Measurements from ENCODE around the gene HEG1. TPM values are rescaled to one million over a fixed set of nuclear protein-coding genes. Genes with fewer than 3 reads are reported as not detected.

HEG1 gene
- total and polyA plus RNA-seq, 2 of the 13 experiments (the other 11 are each of a cell fraction or from before 2014, with no cell fraction given), result 10.7 to 18.2 TPM

GRCh38 chr3:125054449-125055329 is 1.1 kb downstream of the HEG1 start (continued):
- TF ChIP-seq, protein P1, sequence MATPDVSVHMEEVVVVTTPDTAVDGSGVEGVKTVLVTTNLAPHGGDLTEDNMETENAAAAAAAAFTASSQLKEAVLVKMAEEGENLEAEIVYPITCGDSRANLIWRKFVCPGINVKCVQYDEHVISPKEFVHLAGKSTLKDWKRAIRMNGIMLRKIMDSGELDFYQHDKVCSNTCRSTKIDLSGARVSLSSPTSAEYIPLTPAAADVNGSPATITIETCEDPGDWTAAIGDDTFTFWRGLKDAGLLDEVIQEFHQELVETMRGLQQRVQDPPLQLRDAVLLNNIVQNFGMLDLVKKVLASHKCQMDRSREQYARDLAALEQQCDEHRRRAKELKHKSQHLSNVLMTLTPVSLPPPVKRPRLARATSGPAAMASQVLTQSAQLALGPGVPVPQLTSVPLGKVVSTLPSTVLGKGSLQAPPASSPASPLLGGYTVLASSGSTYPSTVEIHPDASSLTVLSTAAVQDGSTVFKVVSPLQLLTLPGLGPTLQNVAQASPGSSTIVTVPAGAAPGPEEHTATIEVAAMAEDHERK (CRISPR knock-in tag; IDR thresholded peaks at IDR 0.05; ENCODE audit: low read depth), result no peak
- no peak for TF ChIP-seq FOSL1 (CRISPR knock-in tag; IDR thresholded peaks at IDR 0.05; ENCODE audit: borderline replicate concordance)
- no peak for TF ChIP-seq GZF1 (CRISPR knock-in tag; IDR thresholded peaks at IDR 0.05)
- no peak for TF ChIP-seq SRSF1 (optimal IDR thresholded peaks at IDR 0.05; ENCODE audit: low read depth, low read length)
- TF ChIP-seq IRF2 (CRISPR knock-in tag; IDR thresholded peaks at IDR 0.05), result peak; percentile 98
- peak; percentile 33; the same call in 1 of the 2 replicates for TF ChIP-seq HDAC2 (CRISPR knock-in tag; IDR thresholded peaks at IDR 0.05)
- TF ChIP-seq, protein P2, sequence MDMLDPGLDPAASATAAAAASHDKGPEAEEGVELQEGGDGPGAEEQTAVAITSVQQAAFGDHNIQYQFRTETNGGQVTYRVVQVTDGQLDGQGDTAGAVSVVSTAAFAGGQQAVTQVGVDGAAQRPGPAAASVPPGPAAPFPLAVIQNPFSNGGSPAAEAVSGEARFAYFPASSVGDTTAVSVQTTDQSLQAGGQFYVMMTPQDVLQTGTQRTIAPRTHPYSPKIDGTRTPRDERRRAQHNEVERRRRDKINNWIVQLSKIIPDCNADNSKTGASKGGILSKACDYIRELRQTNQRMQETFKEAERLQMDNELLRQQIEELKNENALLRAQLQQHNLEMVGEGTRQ (IDR thresholded peaks at IDR 0.05; ENCODE audit: low read depth, low read length), result no peak
- TF ChIP-seq, protein P2 (CRISPR knock-in tag; IDR thresholded peaks at IDR 0.05; ENCODE audit: borderline replicate concordance), result no peak
- TF ChIP-seq ADNP (CRISPR knock-in tag; IDR thresholded peaks at IDR 0.05), result no peak
- TF ChIP-seq NFE2L2 (IDR thresholded peaks at IDR 0.05; ENCODE audit: low read length), result no peak
- TF ChIP-seq CHD2 (IDR thresholded peaks at IDR 0.05; ENCODE audit: low read depth, low read length), result no peak
- TF ChIP-seq ZNF17 (CRISPR knock-in tag; IDR thresholded peaks at IDR 0.05), result no peak
- peak; percentile 29; the same call in 1 of the 2 replicates for TF ChIP-seq FOXJ3 (CRISPR knock-in tag; IDR thresholded peaks at IDR 0.05; ENCODE audit: borderline replicate concordance)
- TF ChIP-seq ZNF3 (CRISPR knock-in tag; IDR thresholded peaks at IDR 0.05), result no peak
- no peak for TF ChIP-seq PAWR (CRISPR knock-in tag; IDR thresholded peaks at IDR 0.05; ENCODE audit: borderline replicate concordance)
- TF ChIP-seq SMAD3 (CRISPR knock-in tag; IDR thresholded peaks at IDR 0.05), result peak; percentile 33; the same call in 1 of the 2 replicates
- no peak for TF ChIP-seq GLI4 (CRISPR knock-in tag; IDR thresholded peaks at IDR 0.05; ENCODE audit: borderline replicate concordance)
- no peak for TF ChIP-seq ZXDC (CRISPR knock-in tag; IDR thresholded peaks at IDR 0.05)
- peak; percentile 72; the same call in 1 of the 2 replicates for TF ChIP-seq CEBPB (IDR thresholded peaks at IDR 0.05; ENCODE audit: borderline replicate concordance, low read depth, low read length)
- TF ChIP-seq, protein P3, sequence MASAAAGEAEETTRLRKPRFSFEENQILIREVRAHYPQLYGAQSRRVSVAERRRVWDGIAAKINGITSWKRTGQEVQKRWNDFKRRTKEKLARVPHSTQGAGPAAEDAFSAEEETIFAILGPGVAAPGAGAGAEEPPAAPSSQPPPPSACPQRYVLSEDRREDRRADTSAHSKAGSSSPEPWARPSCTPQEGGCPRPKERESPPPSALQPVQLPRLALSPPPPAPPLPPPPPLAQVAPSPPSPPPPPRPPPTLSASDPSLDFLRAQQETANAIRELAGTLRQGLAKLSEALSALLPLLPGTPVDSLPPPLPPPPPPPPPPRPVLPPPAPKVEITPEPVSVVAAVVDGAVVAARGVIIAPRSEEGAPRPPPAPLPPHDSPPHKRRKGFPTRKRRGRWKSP (CRISPR knock-in tag; IDR thresholded peaks at IDR 0.05), result 0 out of 2 replicates have a peak, but pooled peaks have one; percentile 40
- TF ChIP-seq NFKB2 (CRISPR knock-in tag; IDR thresholded peaks at IDR 0.05; ENCODE audit: borderline replicate concordance), result no peak
- TF ChIP-seq SIN3B (IDR thresholded peaks at IDR 0.05; ENCODE audit: low read length), result 0 out of 2 replicates have a peak, but pooled peaks have one; percentile 53
- TF ChIP-seq HNRNPUL1 (IDR thresholded peaks at IDR 0.05; ENCODE audit: low read depth, low read length), result no peak

Measured in HepG2 (cell line).